Measurements from ENCODE around the gene ZFYVE26.
"Not testable (repeated sequence)": the region's sequence is repeated elsewhere in the genome, so short reads cannot be mapped to it uniquely, and the experiment has no call there.

Gene ZFYVE26

DNA sequence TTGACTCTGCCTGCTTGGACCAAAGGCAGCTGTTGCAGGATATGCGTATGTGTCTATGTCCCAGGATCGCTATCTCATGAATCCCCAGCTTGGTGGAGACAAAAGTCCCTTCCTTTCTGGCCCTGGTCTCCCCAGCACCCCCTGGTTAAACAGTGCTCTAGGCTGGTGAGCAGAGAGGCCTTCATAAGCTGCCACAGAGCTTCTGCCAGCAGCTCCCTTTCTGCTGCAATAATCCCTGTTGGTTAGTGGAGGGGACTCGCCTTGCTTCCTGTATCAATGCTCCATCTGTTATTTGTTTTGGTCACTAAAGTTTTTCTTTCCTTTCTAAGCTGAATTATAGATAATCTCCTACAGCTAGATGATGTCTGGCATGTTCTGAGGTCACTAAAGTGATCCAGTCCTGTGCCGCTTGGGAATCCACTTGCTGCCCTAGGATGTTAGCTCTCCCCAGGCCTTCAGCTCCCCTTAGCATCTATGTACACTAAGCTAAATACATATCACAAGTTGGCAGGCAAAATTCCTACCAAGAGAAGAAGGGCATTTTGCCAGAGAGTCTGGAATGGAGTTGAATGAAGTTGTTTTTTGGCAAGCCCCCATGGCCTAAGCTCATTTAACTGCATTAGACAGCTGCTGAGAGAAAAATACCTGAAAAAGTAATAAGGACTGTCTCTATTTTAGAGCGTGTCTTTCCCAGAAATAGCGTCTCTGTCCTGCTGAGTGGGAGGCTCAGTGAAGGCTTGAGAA, 66.9 kb downstream of the ZFYVE26 start:
- no peak for DNase-seq

DNA sequence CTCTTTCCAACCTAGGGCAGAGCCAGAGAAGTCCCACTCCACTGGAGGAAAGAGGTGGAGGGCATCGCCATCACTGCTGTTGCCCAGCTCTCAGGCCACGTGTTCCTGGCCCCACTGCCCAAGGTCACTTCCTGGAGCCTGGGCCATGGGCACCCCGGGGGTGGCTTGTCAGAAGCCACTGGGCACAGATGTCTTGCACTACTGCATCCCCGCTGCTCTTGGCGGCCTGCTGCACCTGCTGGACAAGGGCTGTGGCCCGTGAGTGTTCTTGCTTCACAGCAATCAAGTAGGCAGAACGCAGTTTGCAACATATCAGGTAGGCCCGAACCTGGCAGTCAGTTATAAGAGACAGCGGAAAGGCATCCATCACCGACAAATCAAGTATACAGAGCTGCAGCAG, 68.1 kb downstream of the ZFYVE26 start:
- no peak for DNase-seq

DNA sequence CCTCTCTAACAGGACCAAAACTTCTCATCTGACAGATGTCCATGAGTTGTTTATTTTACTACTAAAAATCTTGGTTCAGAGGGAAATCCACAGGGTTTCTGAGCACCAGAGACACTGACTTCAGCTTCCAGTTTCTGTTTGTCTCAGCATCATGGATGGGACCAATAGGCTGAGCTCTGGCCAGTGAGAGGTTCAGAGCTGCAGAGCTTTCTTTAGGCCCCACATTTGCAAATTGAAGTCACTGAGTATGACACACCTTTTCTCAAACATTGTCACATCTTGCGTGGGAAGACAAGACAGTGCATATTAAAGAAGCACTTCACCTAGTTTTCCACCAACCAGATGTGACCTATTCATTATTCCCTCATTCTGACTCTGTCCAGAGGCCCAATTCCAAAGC, 69.5 kb downstream of the ZFYVE26 start:
- no peak for DNase-seq

GRCh38 chr14:67744046-67744445, 72.3 kb downstream of the ZFYVE26 start:
- DNase-seq, result no peak

- peak; percentile 94 for DNase-seq
Measured at GRCh38 chr14:67738740-67739504, 77.5 kb downstream of the ZFYVE26 start.

GRCh38 chr14:67736771-67737170, 79.6 kb downstream of the ZFYVE26 start:
- no peak for DNase-seq

DNA sequence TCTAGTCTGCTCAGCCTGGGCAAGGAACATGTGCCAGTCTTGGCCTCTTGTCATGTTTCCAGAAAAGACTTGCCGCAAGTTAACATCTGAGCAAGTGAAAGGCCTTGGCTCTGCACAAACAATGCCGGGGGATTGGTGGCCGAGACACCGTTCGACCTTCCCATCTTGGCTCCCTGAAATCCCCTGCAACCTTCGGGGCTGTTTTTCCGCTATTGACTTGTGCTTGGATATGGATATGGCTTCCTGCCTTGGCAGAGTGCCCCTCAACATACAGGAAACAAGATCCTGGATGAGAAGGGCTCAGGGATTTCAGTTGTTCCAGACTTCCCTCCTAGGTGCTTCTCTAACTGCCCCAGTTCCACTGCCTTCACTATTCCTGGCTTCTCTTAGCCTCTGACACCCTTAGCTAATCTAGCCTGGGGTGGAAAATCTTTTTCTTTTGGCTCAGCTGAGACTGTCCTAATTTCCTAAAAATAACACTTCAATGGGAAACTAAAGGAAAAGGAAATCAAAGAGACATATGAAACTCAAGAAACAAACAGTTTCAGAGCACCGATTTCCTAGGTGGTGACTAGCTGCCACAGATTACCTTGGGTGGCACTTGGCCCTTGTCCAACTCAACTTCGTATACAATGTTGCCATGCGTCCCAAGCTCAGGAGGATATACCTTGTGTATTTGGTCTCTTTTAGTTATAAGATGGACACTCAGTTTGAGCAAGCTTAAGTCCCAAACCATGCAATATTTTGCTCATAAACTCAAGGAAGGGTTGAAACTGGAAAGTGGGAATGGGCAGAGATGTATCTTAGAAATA, 80.8 kb downstream of the ZFYVE26 start:
- no peak for DNase-seq

DNA sequence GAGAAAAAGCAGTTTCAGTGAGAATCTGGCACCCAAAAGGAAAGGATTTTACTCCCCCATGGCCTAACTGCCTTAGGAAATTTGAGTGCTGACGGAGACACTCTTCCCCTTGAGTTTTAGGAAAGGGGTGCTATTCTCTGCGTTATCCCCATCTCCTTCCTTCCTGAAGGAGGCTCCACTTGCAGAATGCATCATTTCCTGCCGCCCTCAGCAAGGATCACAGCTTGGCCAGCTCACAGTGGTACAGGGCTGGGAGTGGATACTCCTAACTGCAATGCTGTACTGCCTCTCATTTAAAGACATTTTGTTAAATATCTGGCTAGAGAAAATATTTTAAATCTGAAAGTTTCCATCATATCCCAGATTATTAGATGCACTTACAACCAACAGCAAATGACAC, 81.7 kb downstream of the ZFYVE26 start:
- no peak for DNase-seq

DNA sequence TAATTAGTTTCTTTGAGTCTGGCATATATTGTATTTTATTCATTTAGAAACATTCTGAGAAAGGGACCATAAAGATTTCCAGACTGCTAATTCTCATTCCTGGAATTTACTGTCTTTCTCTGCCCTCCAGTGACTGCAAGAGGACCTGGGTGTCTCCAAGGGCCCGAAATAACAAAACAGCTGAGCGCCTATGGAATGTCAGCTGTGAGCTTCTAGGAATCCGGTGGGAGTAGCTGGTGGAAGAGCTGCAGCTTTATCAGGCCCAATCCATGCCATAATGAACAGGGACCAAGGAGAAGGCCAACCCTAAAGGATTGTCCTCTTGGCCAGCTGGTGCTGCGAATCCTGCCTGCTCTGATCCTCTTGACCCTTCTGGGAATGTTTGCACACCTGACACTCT, 82.8 kb downstream of the ZFYVE26 start:
- no peak for DNase-seq

GRCh38 chr14:67729072-67729885, 87.1 kb downstream of the ZFYVE26 start:
- DNase-seq, result no peak

- no peak for DNase-seq
Measured at GRCh38 chr14:67728258-67728657, 88.1 kb downstream of the ZFYVE26 start.

- DNase-seq, result no peak
Measured at GRCh38 chr14:67727361-67727760, 89.0 kb downstream of the ZFYVE26 start.

GRCh38 chr14:67725171-67725570, 91.2 kb downstream of the ZFYVE26 start:
- no peak for DNase-seq

DNA sequence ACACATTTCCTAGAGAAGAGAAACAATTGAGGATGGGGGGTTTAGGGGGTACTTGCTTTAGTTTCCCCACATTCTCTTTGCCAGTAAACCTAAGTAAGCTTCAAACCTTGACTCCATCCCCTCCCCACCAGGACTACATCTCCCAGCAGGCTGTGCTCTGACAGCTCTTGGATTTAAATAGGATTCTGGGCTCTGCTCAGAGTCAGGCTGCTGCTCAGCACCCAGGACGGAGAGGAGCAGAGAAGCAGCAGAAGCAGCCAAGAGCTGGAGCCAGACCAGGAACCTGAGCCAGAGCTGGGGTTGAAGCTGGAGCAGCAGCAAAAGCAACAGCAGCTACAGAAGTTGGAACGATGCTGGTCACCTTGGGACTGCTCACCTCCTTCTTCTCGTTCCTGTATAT, 94.1 kb downstream of the ZFYVE26 start:
- peak; percentile 7 for DNase-seq

DNA sequence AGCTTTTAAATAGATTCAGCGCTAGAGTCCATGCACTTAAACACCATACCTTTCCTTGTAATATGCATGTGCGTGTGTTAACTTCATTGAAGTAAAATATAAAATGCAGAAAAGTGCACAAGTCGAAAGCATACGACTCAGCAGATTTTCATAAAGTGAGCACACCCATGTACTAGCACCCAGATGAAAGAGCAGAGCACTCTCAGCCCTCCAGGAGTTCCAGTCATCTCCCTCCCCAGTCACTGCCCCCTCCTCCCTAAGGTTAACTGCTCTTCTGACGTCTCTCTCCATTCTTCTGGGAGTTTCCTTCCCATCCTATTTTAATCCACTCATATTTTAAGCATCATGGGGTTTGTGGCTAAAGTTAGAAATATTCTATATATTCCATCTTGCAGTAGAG, 94.5 kb downstream of the ZFYVE26 start:
- no peak for DNase-seq

DNA sequence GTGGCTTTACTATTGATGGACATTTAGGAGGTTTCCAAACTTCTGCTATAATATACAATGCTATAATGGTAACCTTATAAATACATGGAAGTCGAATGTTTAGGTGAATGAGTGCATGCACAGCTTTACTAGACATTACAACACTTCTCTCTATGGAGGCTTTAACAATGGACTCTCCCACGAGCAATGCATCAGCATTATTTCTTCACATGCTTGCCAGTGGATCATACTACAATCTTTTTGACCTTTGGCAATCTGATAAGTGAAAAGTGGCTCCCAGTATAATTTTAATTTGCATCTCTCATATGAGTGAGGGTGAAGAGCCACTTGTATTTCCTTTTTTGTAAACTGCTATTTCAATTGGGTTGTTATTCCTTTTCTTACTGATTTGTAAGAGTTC, 96.5 kb downstream of the ZFYVE26 start:
- no peak for DNase-seq

DNA sequence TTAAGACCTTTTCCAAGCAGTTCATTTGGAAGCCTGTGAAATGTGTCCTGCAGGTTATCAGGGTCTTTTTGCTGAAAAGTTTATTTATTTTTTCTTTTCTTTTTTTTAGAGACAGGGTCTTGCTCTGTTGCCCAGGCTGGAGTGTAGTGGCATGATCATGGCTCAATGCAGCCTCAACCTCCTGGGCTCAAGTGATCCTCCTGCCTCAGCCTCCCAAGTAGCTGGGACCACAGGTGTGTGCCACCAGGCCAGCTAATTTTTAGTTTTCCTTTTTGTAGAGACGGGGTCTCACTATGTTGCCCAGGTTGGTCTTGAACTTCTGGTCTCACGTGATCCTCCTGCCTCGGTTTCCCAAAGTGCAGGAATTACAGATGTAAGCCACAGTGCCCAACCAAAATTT, 97.0 kb downstream of the ZFYVE26 start:
- DNase-seq, result not testable (repeated sequence)

- no peak for DNase-seq
Measured at GRCh38 chr14:67718265-67718664, 98.1 kb downstream of the ZFYVE26 start.

GRCh38 chr14:67717048-67717447, 99.3 kb downstream of the ZFYVE26 start:
- no peak for DNase-seq

- DNase-seq, result peak; percentile 13
Measured at GRCh38 chr14:67710209-67710608, 106.2 kb downstream of the ZFYVE26 start.

DNA sequence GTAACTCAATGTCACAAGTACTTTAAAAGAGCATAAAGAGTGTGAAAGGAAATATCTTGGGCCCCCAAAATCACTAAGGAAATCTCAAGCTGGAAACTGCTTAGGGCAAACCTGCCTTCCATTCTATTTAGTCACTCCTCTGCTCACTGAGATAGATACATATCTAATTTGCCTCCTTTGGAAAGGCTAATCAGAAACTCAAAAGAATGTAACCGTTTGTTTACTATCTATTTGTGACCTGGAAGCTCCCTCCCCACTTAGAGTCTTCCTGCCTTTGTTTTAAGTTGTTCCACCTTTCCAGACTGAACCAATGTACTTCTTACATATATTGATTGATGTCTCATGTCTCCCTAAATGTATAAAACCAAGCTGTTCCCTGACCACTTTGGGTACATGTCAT, 106.6 kb downstream of the ZFYVE26 start:
- DNase-seq, result not testable (repeated sequence)

DNA sequence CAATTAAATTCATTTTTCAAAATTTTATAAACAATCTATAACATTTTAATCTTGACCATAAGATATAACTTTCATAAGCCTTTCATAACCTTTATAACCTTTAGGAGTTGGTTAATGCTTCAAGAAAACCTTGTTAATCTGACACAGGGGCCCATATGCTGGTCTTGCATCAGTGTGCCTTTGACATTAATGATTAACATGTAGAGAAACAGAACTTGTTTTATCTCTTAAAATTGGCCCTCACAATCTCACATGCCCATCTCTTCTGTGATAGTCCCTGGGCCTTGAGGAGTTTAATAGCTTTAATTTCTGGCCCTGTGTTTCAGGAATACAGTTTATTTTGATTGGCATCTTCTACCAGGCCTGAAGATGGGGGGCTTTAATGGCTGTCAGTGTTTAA, 107.0 kb downstream of the ZFYVE26 start:
- not testable (repeated sequence) for DNase-seq

GRCh38 chr14:67705211-67705610, 111.2 kb downstream of the ZFYVE26 start:
- DNase-seq, result no peak

All from fibroblast of skin of right quadriceps (primary cell).